Gastrocnemius medialis (tissue), 4 donors: ENCODE results near the gene MEG3.

Experiments
- POLR2A ChIP-seq, 2 donors: fragments of 450-650 bp; IDR thresholded peaks; one replicate each; pipeline ENCODE4 v1.6.1; 2017; ENCODE audit warnings: antibody characterized with exemption in 2 of 2, mild to moderate bottlenecking in 2 of 2, moderate library complexity in 2 of 2
- TF ChIP-seq, protein P1 (sequence below), 5 experiments: fragments of 450-650 bp in 3 of 5; fragments of 200-600 bp in 2 of 5; sonication (generic) in 2 of 5; IDR thresholded peaks in 4 of 5; conservative IDR thresholded peaks in 1 of 5; 1 replicate in 4 of 5; 2 replicates in 1 of 5; pipeline ENCODE4 v1.5.1; 2016 to 2019; ENCODE audit warnings: antibody characterized with exemption in 5 of 5, mild to moderate bottlenecking in 3 of 5, moderate library complexity in 3 of 5

DNA sequence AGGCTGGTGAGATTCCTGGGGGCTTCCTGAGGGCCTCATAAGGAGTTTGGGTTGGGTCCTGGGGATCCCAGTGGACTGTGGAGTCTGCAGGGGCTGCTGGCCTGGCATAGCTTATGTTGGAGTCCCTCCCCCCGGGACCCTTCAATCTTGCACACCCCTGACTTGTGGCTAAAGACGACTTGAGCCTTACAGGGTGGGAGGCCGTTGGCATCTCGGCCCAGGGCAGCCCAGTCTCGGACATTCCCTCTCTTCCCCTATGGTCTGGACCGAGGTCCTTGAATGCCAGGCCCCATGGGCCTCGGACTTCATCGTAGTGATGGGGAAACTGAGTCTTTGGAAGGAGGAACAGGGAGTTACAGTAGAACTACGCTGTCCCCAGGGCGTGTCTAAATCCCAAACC lies 65.1 kb downstream of the MEG3 start:
- no peak for TF ChIP-seq POLR2A (IDR thresholded peaks at IDR 0.05)
- TF ChIP-seq, protein P1, sequence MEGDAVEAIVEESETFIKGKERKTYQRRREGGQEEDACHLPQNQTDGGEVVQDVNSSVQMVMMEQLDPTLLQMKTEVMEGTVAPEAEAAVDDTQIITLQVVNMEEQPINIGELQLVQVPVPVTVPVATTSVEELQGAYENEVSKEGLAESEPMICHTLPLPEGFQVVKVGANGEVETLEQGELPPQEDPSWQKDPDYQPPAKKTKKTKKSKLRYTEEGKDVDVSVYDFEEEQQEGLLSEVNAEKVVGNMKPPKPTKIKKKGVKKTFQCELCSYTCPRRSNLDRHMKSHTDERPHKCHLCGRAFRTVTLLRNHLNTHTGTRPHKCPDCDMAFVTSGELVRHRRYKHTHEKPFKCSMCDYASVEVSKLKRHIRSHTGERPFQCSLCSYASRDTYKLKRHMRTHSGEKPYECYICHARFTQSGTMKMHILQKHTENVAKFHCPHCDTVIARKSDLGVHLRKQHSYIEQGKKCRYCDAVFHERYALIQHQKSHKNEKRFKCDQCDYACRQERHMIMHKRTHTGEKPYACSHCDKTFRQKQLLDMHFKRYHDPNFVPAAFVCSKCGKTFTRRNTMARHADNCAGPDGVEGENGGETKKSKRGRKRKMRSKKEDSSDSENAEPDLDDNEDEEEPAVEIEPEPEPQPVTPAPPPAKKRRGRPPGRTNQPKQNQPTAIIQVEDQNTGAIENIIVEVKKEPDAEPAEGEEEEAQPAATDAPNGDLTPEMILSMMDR (IDR thresholded peaks at IDR 0.05 in 4 of 5, conservative IDR thresholded peaks at IDR 0.05 in 1 of 5) = no peak
